WTC11 (cell line): ENCODE data around the gene GEMIN7.

ENCODE experiments used
- IRF2 ChIP-seq: sonication (generic); formaldehyde crosslinking; IDR thresholded peaks from 2 replicates; pipeline ENCODE4 v1.8.0; 2022; ENCODE audit warnings: low read depth, missing genetic modification reagents, borderline replicate concordance
- NR3C1 ChIP-seq: sonication (generic); formaldehyde crosslinking; conservative IDR thresholded peaks from 2 replicates; pipeline ENCODE4 v1.8.1; 2023; ENCODE audit warnings: low read depth, mild to moderate bottlenecking, missing genetic modification reagents

DNA sequence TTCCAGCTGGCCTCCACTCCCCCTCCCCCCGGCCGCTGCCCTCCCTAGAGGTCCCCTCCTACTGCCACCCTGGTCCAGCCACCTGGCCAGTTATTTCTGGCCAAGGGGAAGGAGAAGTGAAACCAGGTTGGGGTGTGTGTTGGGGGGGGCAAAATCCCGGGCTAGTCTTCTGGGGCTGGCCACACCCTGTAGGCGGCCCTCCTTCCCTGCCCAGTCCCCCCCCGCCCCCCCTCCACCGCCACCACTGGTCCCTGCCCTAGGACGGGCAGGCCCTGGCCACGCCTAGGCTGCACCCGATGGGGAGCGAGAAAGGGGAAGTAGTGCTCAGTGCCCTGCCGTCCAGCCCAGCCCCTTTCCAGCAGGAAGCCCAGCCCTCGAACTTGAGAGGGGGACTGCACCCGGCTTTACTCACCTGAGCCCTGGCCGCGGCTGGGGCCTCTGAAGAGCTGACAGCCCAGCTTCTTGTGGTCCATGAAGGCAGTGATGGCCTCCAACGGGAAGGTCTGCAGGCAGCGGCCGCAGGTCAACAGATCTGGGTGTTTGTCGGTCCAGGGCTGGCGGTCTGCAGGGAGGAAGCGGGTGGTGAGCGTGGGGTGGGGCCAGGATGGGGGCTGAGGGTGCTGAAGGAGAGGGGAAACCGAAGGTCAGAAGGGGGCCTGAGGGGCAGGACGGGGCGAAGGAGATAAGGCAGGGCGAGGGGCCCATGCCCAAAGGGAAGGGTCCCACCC lies 3.6 kb upstream of the GEMIN7 start:
- TF ChIP-seq NR3C1 (CRISPR knock-in tag) (no peak), IRF2 (CRISPR knock-in tag) (no peak)
